ENCODE results near the gene PLEKHM3.
"Not testable (repeated sequence)": the region's sequence is repeated elsewhere in the genome, so short reads cannot be mapped to it uniquely, and the experiment has no call there.

Gene PLEKHM3

GRCh38 chr2:207920721-207921120 lies 104.6 kb downstream of the PLEKHM3 start:
- no peak for DNase-seq

- no peak for DNase-seq
These were observed 105.0 kb downstream of the PLEKHM3 start for GRCh38 chr2:207920321-207920720.

- DNase-seq, result no peak
These were observed 106.0 kb downstream of the PLEKHM3 start for GRCh38 chr2:207919164-207919919.

GRCh38 chr2:207914716-207915115 lies 110.6 kb downstream of the PLEKHM3 start:
- no peak for DNase-seq

- DNase-seq, result no peak
These were observed 111.5 kb downstream of the PLEKHM3 start for GRCh38 chr2:207913772-207914358.

GRCh38 chr2:207911856-207912255 lies 113.5 kb downstream of the PLEKHM3 start:
- no peak for DNase-seq

- DNase-seq, result no peak
These were observed 114.1 kb downstream of the PLEKHM3 start for GRCh38 chr2:207911215-207911614.

GRCh38 chr2:207906495-207906894 lies 118.8 kb downstream of the PLEKHM3 start:
- not testable (repeated sequence) for DNase-seq

GRCh38 chr2:207905546-207905945 lies 119.8 kb downstream of the PLEKHM3 start:
- DNase-seq, result no peak

GRCh38 chr2:207903236-207903635 lies 122.1 kb downstream of the PLEKHM3 start:
- DNase-seq, result no peak

GRCh38 chr2:207902821-207903220 lies 122.5 kb downstream of the PLEKHM3 start:
- no peak for DNase-seq

- no peak for DNase-seq
These were observed 123.5 kb downstream of the PLEKHM3 start for GRCh38 chr2:207901829-207902228.

GRCh38 chr2:207901401-207901800 lies 123.9 kb downstream of the PLEKHM3 start:
- DNase-seq, result no peak

GRCh38 chr2:207898354-207898695 lies 127.0 kb downstream of the PLEKHM3 start:
- DNase-seq, result no peak

- DNase-seq, result no peak
These were observed 127.6 kb downstream of the PLEKHM3 start for GRCh38 chr2:207897541-207898353.

- DNase-seq, result no peak
These were observed 128.6 kb downstream of the PLEKHM3 start for GRCh38 chr2:207896525-207897285.

- DNase-seq, result no peak
These were observed 130.0 kb downstream of the PLEKHM3 start for GRCh38 chr2:207895274-207895860.

- DNase-seq, result no peak
These were observed 132.5 kb downstream of the PLEKHM3 start for GRCh38 chr2:207892716-207893402.

GRCh38 chr2:207891086-207891844 lies 134.1 kb downstream of the PLEKHM3 start:
- no peak for DNase-seq

GRCh38 chr2:207887500-207887899 lies 137.8 kb downstream of the PLEKHM3 start:
- no peak for DNase-seq

- DNase-seq, result no peak
These were observed 140.3 kb downstream of the PLEKHM3 start for GRCh38 chr2:207885010-207885409.

Measured in NCI-H1105 (cell line).